Progenitor cell of endocrine pancreas (in vitro differentiated cells): ENCODE results near the gene AGBL1. TPM values are rescaled to one million over a fixed set of nuclear protein-coding genes. Genes with fewer than 3 reads are reported as not detected.

Source experiments
- DNase-seq: peaks from one replicate; pipeline ENCODE4 v3.0.0; 2021; ENCODE audit warnings: low spot score; ENCODE audit not compliant: unreplicated experiment
- H3K27ac Mint-ChIP-seq: 2 replicates; pipeline ENCODE4 v1.8.0; 2021; ENCODE audit warnings: mild to moderate bottlenecking, moderate library complexity, mixed read lengths
- H3K27me3 Mint-ChIP-seq: 2 replicates; pipeline ENCODE4 v1.8.0; 2021; ENCODE audit warnings: mixed read lengths
- H3K36me3 Mint-ChIP-seq: 2 replicates; pipeline ENCODE4 v1.8.0; 2022; ENCODE audit warnings: mixed read lengths; ENCODE audit not compliant: insufficient read depth
- H3K4me1 Mint-ChIP-seq: 2 replicates; pipeline ENCODE4 v1.8.0; 2021; ENCODE audit warnings: low read depth, mixed read lengths
- H3K4me3 Mint-ChIP-seq: 2 replicates; pipeline ENCODE4 v1.8.0; 2021; ENCODE audit warnings: low read depth, mild to moderate bottlenecking, moderate library complexity, mixed read lengths
- H3K9me3 Mint-ChIP-seq: 2 replicates; pipeline ENCODE4 v1.8.0; 2021; ENCODE audit warnings: low read depth, mixed read lengths
- total RNA-seq: library from RNA; stranded (reverse); gene quantifications from 2 replicates; pipeline ENCODE4 v1.2.1, GENCODE V29; 2021
- TF ChIP-seq, protein P1 (sequence below): fragments of 200-600 bp; sonication (generic); IDR thresholded peaks from one replicate; pipeline ENCODE4 v1.5.0; 2021; ENCODE audit warnings: antibody characterized with exemption, mild to moderate bottlenecking; ENCODE audit not compliant: unreplicated experiment

Gene AGBL1
- total RNA-seq, 1 donor from 2014 or later = not detected

DNA sequence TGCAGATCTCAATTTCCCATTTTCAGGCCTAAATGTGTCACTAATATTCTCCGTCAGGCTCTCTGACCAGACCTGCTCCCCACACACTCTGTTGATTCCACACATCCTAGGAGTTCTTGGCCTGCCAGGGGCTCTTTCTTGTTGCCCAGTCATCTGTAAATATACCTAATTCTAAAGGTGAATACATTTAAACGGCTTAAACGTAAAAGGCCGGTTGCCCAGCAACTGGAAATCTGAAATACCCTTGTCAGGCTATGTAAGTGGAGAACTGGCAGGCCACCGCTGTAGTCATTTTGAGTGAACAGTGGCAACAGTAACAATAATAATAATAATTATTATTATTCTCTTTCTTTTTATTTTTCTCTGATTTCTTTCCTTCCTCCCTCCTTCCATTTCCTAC lies 302.7 kb downstream of the AGBL1 start:
- Mint-ChIP-seq H3K27ac (no peak overlapping the region), H3K4me1 (no peaks in the 10 kb centered on the region), H3K36me3 (no peaks in the 10 kb centered on the region), H3K4me3 (no peak overlapping the region), H3K27me3 (no peaks in the 10 kb centered on the region), H3K9me3 (no peaks in the 10 kb centered on the region)
- DNase-seq = no peak
- TF ChIP-seq, protein P1, sequence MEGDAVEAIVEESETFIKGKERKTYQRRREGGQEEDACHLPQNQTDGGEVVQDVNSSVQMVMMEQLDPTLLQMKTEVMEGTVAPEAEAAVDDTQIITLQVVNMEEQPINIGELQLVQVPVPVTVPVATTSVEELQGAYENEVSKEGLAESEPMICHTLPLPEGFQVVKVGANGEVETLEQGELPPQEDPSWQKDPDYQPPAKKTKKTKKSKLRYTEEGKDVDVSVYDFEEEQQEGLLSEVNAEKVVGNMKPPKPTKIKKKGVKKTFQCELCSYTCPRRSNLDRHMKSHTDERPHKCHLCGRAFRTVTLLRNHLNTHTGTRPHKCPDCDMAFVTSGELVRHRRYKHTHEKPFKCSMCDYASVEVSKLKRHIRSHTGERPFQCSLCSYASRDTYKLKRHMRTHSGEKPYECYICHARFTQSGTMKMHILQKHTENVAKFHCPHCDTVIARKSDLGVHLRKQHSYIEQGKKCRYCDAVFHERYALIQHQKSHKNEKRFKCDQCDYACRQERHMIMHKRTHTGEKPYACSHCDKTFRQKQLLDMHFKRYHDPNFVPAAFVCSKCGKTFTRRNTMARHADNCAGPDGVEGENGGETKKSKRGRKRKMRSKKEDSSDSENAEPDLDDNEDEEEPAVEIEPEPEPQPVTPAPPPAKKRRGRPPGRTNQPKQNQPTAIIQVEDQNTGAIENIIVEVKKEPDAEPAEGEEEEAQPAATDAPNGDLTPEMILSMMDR = no peak

DNA sequence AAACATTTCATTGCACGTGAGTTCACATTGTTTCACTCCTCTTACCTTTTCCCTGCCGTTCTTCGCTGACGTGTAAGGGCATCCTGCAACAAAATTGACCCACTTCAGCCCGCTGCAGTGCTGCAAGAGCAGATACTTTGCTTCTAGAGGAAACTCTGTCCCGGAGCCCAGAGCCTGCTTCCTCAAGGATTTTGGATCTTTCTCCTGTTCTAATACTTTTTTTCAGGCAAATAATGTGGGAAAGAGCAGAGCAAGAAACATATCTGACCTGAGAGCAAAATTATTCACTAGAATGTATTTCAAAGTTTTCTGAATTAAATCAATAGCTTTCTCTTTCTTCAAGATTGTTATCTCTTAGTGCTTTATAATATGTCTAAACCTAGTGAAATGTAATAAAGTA lies 303.9 kb downstream of the AGBL1 start:
- Mint-ChIP-seq H3K9me3 (no peaks in the 10 kb centered on the region), H3K27me3 (no peaks in the 10 kb centered on the region), H3K4me3 (no peak overlapping the region), H3K4me1 (no peaks in the 10 kb centered on the region), H3K36me3 (no peaks in the 10 kb centered on the region), H3K27ac (no peak overlapping the region)
- no peak for DNase-seq
- TF ChIP-seq, protein P1 = no peak

DNA sequence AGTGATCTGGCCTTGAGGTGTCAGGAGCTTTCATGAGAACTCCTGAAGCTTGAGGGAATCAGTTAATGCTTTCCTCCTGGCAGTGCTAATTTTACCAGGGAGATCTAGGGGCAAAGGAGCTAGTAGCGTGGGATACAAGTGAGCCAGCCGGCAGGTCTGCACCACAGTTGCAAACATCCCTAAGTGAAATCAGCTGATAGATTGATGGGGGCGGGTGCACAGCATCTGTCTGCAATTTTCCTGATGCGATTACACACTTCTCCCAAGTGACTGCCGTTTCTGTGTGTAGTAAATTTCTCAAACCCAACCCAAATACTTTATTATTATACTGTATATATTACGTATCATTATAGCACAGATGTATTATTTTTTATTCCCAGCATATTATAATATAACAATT lies 304.5 kb downstream of the AGBL1 start:
- TF ChIP-seq, protein P1 = no peak
- Mint-ChIP-seq H3K36me3 (no peaks in the 10 kb centered on the region), H3K9me3 (no peaks in the 10 kb centered on the region), H3K27me3 (no peaks in the 10 kb centered on the region), H3K4me1 (no peaks in the 10 kb centered on the region), H3K4me3 (no peak overlapping the region), H3K27ac (no peak overlapping the region)
- DNase-seq = no peak

DNA sequence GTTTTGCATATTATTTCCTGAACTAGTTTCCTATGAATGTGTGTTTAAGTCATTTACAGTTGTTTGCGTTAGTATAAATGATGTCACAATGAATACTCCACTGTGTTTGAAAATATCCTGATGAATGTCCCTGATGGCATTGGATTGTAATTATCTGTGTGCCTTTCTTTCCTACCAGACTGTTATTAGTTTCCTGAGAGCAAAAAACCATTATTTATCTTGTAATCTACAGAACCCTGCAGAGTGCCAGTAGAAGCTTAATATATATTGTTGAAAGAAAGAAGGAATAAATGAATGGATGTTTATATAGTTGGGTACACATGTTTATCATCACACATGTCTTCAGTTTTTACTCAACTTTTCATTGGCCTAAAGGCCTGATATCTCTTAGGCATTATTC lies 312.6 kb downstream of the AGBL1 start:
- TF ChIP-seq, protein P1 = no peak
- no peaks in the 10 kb centered on the region for H3K9me3 Mint-ChIP-seq
- DNase-seq = no peak
- H3K27ac Mint-ChIP-seq = no peak overlapping the region
- peaks cover 4% of the 10 kb centered on the region for H3K4me1 Mint-ChIP-seq
- H3K4me3 Mint-ChIP-seq = no peak overlapping the region
- H3K36me3 Mint-ChIP-seq = no peaks in the 10 kb centered on the region
- H3K27me3 Mint-ChIP-seq = no peaks in the 10 kb centered on the region

DNA sequence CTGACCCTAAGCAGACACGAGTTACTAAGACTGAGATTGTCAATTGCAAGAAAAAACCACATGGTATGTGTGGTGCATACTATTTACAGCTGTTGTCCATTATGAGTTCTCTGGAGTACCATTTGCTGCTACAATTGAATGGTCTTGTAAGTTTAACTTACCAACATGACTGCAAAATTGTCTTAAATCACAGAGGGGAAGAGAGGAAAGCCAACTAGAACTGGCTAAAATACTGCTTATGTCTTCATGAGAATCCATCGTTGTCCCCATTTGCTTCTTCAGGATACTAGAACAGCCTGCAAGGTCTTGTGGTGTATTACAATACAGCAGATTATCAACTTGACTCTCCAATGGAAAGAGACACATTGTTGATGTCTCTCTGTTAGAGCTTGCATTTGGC lies 313.2 kb downstream of the AGBL1 start:
- Mint-ChIP-seq H3K9me3 (no peaks in the 10 kb centered on the region), H3K36me3 (no peaks in the 10 kb centered on the region), H3K4me3 (no peak overlapping the region), H3K27ac (no peak overlapping the region), H3K27me3 (no peaks in the 10 kb centered on the region), H3K4me1 (peaks cover 4% of the 10 kb centered on the region)
- DNase-seq = no peak
- TF ChIP-seq, protein P1 = no peak
